ENCODE data around the gene LECT2. TPM values are rescaled to one million over a fixed set of nuclear protein-coding genes. Genes with fewer than 3 reads are reported as not detected.

Gene LECT2
- total RNA-seq, 1 donor from 2014 or later, result not detected

- DNase-seq, result no peak
Observed at GRCh38 chr5:135934939-135935338, 19.8 kb downstream of the LECT2 start.

DNA sequence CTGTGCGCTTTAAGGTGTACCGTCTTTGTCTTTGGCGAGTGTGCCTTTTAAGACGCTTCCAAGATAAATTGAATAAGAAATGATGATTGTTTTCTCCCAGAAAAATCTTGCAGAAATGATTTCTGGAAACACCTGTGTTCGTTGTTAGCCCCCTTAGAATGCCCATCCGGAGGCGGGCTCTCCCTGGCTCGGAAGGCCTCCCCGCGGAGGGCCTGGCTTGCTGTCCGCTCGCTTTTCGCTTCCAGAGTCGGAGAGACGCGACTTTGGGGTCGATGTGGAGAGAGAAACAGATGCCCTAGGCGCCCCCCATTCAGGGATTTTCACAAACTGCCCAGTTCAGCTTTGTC lies 23.9 kb downstream of the LECT2 start:
- no peak for DNase-seq

- no peak for DNase-seq
Observed at GRCh38 chr5:135930029-135930948, 24.5 kb downstream of the LECT2 start.

DNA sequence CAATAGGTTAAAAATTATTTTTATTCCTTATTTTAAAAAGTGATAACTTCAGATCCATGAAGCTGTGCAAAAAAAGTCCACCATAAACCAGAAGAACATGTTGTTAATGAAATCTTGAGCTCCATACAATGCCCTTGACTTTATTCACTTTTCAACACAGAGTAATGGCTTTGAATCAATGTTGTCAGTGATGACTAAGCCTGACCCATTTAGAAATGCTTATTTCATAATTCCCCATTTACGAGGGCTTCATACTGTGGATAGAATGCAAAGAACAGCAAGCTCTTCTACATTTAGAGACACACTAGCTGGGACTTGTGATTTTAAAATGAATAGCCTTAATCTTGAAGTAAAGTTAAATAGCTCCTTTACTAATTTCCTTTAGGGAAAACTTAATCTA lies 33.4 kb downstream of the LECT2 start:
- no peak for DNase-seq

GRCh38 chr5:135920199-135920598 lies 34.6 kb downstream of the LECT2 start:
- no peak for DNase-seq

DNA sequence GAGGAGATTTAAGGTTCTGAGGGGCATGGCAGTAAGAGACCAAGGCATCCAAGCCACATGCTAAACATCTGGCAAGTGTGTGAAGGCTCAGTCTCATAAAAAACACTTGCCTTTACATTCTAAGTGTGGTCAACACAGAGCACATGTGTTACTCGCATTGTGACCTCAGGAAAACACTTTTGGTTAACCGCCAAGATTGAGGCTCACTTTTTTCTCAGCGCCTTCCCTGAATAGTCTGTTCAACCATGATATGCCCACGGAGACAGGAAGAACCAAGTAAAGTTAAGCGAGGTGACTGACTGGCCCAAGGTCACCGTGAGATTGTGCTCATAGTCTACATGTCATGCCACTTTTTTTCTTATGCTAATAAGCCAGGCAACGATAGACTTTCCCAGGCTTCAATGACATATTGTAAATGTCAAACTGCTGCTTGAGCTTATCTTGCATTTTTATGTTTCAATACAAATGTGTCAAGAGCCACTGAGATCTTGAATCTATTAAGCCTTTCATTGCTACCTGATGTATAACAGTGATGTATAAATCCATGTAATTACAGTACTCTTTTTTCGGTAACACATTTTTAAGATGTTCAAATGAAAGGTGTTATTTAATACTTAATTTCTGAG lies 38.0 kb downstream of the LECT2 start:
- DNase-seq, result no peak

- DNase-seq, result no peak
Observed at GRCh38 chr5:135915466-135916001, 39.2 kb downstream of the LECT2 start.

DNA sequence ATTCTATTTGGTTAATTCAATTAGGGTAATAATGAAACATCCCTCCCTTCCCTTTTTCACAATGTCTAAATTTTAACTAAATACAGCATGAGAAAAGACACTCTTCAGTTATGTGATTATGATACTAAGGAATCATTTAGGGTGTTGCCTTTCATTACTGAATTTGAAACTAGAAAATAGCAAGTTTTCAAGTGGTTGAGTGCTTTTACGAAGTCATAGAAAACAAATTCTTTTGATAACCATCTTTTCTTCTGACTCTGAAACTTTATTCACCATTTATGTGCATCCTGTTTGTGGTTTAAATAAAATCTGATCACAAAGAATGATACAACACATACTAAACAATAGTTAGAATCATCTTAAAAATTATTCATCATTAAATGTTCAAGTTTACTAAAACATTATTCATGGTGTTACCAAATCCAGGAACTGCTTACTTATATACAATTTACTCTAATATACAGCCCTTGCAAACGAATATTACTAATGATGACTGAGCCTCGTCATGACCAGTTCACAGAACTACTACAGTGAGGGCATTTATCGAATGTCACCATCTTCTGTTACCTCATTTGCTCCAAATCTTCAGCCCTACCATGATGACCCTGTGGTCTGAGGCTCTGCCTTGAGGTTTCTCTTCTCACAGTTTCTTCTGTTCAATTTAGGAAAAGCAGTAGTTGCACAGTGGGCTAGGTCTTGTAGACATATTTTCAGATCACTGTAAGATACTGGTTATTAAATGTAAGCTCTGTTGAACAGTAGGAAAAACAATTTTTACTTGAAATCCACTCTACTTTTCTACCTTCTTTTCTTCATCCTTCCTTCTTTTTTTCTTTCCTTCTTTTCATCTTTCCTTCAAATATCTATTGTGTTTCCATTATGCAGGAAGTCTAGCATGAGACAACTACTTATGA lies 40.8 kb downstream of the LECT2 start:
- no peak for DNase-seq

DNA sequence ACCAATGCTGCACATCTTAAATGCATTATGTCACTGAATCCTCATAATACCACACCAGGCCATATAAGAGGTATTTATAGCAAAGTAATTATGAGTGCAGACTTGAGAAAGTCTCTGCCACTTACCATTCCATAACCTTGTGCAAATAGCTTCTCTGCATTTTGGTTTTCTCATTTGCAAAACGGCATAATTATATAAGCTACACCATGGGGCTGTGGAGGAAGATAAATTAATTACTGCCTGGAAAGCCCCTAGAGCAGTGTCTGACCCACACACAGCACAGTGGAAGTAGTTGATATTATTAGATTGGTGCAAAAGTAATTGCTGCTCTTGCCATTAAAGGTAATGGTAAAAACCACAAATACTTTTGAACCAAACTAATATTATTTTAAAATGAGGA lies 49.6 kb downstream of the LECT2 start:
- no peak for DNase-seq

- no peak for DNase-seq
Observed at GRCh38 chr5:135901633-135902032, 53.1 kb downstream of the LECT2 start.

DNA sequence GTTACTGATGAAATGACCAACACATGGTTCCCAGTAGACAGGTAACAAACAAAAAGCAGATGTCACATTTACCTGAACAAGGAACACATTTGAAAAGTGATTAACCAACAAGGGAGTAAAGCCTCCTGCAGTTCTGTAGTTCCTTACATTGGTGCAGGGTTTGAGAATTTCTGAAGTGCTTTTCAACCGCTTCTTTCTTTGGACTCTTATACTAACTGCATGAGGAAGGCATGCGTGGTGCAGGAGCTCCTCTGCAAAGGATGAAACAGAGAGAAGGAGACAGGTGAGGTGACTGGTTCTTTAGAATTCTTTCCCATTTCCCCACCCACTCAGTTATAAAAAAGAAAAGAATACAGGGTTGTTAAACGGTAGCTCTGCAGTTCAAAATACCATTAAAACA lies 54.5 kb downstream of the LECT2 start:
- DNase-seq, result no peak

DNA sequence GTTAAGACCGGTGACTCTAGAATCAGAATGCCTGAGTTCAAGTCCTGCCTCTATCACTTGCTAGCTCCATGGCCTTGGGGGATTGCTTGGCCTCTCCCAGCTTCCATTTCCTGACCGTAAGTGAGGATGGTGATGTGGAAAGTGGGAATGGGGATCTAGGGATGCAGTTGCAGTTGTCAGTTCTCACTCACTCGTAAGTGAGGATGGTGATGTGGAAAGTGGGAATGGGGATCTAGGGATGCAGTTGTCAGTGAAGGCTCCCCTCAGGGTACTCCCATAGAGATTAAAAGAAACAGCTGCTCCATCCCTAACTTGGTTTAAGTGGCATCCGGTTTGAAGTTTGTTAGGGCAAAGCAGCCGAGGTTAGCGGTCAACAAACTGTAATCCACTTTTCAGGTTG lies 56.1 kb downstream of the LECT2 start:
- no peak for DNase-seq

Other genes with a start within 250 kb of the LECT2 start
- gene SLC25A48, start 120.3 kb downstream of the LECT2 start, total RNA-seq, result 0.62 TPM
- not detected for gene IL9, start 59.1 kb downstream of the LECT2 start, total RNA-seq
- gene TGFBI, start 74.0 kb upstream of the LECT2 start, total RNA-seq, result 4.2 TPM
- 40.4 TPM for gene SMAD5, start 177.9 kb upstream of the LECT2 start, total RNA-seq
- not detected for gene SMIM32, start 238.2 kb upstream of the LECT2 start, total RNA-seq